GM23338 (cell line): ENCODE measurements around the gene CXCR5. TPM values are rescaled to one million over a fixed set of nuclear protein-coding genes. Genes with fewer than 3 reads are reported as not detected.

Source experiments
- ATAC-seq: fragments of 200-7000 bp; cut with Tn5 transposase; 3 replicates; pipeline ENCODE4 v1.9.1; 2020
- DNase-seq: peaks from one replicate; pipeline ENCODE4 v3.0.0-alpha.2; 2015; ENCODE audit warnings: low spot score
- H2AFZ ChIP-seq: fragments of 200-600 bp; sonication (generic); 2 replicates; pipeline ENCODE4 v1.8.0; 2016; ENCODE audit warnings: antibody characterized with exemption, mild to moderate bottlenecking, moderate library complexity
- H3F3A ChIP-seq: fragments of 200-600 bp; sonication (generic); replicated peaks from 2 replicates; pipeline ENCODE4 v1.8.0; 2017; ENCODE audit warnings: antibody characterized with exemption, mixed run types, low read depth
- H3K27ac ChIP-seq: fragments of 200-600 bp; sonication (generic); 2 replicates; pipeline ENCODE4 v1.6.1; 2016; ENCODE audit warnings: low read depth
- H3K27me3 ChIP-seq: fragments of 200-600 bp; sonication (generic); 2 replicates; pipeline ENCODE4 v1.8.0; 2016; ENCODE audit warnings: mild to moderate bottlenecking, mixed run types, moderate library complexity; ENCODE audit not compliant: insufficient read depth
- H3K36me3 ChIP-seq: fragments of 200-600 bp; sonication (generic); 2 replicates; pipeline ENCODE4 v1.8.0; 2016; ENCODE audit warnings: mild to moderate bottlenecking; ENCODE audit not compliant: insufficient read depth
- H3K4me1 ChIP-seq: fragments of 200-600 bp; sonication (generic); 2 replicates; pipeline ENCODE4 v1.8.0; 2016; ENCODE audit warnings: mild to moderate bottlenecking, moderate library complexity; ENCODE audit not compliant: insufficient read depth
- H3K4me2 ChIP-seq: fragments of 200-600 bp; sonication (generic); 2 replicates; pipeline ENCODE4 v1.7.1; 2017; ENCODE audit warnings: mixed run types
- H3K4me3 ChIP-seq: fragments of 200-600 bp; sonication (generic); 2 replicates; pipeline ENCODE4 v1.6.1; 2016; ENCODE audit warnings: mixed run types
- H3K79me2 ChIP-seq: fragments of 200-600 bp; sonication (generic); replicated peaks from 2 replicates; pipeline ENCODE4 v1.8.0; 2017; ENCODE audit warnings: mild to moderate bottlenecking; ENCODE audit not compliant: insufficient read depth
- H3K9me2 ChIP-seq: fragments of 200-600 bp; sonication (generic); 2 replicates; pipeline ENCODE4 v1.8.0; 2017; ENCODE audit not compliant: insufficient read depth
- H4K20me1 ChIP-seq: fragments of 200-600 bp; sonication (generic); replicated peaks from 2 replicates; pipeline ENCODE4 v1.8.0; 2017; ENCODE audit warnings: mild to moderate bottlenecking; ENCODE audit not compliant: insufficient read depth
- H3K27ac Mint-ChIP-seq: 2 replicates; pipeline ENCODE4 v1.8.0; 2020; ENCODE audit warnings: inconsistent platforms, mild to moderate bottlenecking, moderate library complexity, mixed read lengths
- H3K27me3 Mint-ChIP-seq: 3 replicates; pipeline ENCODE4 v1.8.0; 2022; ENCODE audit warnings: low read depth, mild to moderate bottlenecking, moderate library complexity, mixed read lengths, inconsistent platforms; ENCODE audit not compliant: insufficient read depth, poor library complexity
- H3K36me3 Mint-ChIP-seq: 3 replicates; pipeline ENCODE4 v1.8.0; 2021; ENCODE audit warnings: low read depth, mild to moderate bottlenecking, inconsistent platforms, moderate library complexity, mixed read lengths
- H3K4me1 Mint-ChIP-seq: 3 replicates; pipeline ENCODE4 v1.8.0; 2020; ENCODE audit warnings: mild to moderate bottlenecking, inconsistent platforms, mixed read lengths
- H3K4me3 Mint-ChIP-seq: 3 replicates; pipeline ENCODE4 v1.8.0; 2021; ENCODE audit warnings: moderate library complexity, mild to moderate bottlenecking, inconsistent platforms, mixed read lengths
- H3K9me3 Mint-ChIP-seq: 3 replicates; pipeline ENCODE4 v1.8.0; 2020; ENCODE audit warnings: moderate library complexity, mild to moderate bottlenecking, inconsistent platforms, mixed read lengths
- CREB1 ChIP-seq: fragments of 250-450 bp; sonication (Bioruptor Pico); IDR thresholded peaks from 2 replicates; pipeline ENCODE4 v1.5.0; 2020; ENCODE audit warnings: low read depth, mild to moderate bottlenecking, moderate library complexity
- EZH2 ChIP-seq: fragments of 200-600 bp; sonication (generic); IDR thresholded peaks from one replicate; pipeline ENCODE4 v1.8.0; 2017; ENCODE audit warnings: antibody characterized with exemption, mild to moderate bottlenecking, low read depth; ENCODE audit not compliant: unreplicated experiment
- EZH2phosphoT487 ChIP-seq: fragments of 200-600 bp; sonication (generic); IDR thresholded peaks from one replicate; pipeline ENCODE4 v1.8.1; 2018; ENCODE audit warnings: antibody characterized with exemption; ENCODE audit not compliant: unreplicated experiment
- JUNB ChIP-seq: IDR thresholded peaks from one replicate; pipeline ENCODE4 v1.6.1; 2016; ENCODE audit warnings: antibody characterized with exemption; ENCODE audit not compliant: unreplicated experiment
- STAT1 ChIP-seq: IDR thresholded peaks from one replicate; pipeline ENCODE4 v1.6.1; 2016; ENCODE audit warnings: antibody characterized with exemption; ENCODE audit not compliant: unreplicated experiment
- ZNF114 ChIP-seq: fragments of 250-450 bp; sonication (Bioruptor Pico); IDR thresholded peaks from 2 replicates; pipeline ENCODE4 v1.5.0; 2020; ENCODE audit warnings: mild to moderate bottlenecking, moderate library complexity
- ZNF331 ChIP-seq: fragments of 250-450 bp; sonication (Bioruptor Pico); IDR thresholded peaks from 2 replicates; pipeline ENCODE4 v1.5.0; 2020; ENCODE audit warnings: low read depth, mild to moderate bottlenecking, moderate library complexity
- polyA plus RNA-seq: library from polyadenylated mRNA; unstranded; fragments of >200 nt; fragmentation: Nextera tagmentation; extraction: Ambion mirVana; gene quantifications from 2 replicates; pipeline ENCODE4 v1.2.1, GENCODE V29; 2016
- total RNA-seq: library from RNA; depleted of rRNA; stranded (reverse); fragments of >200 nt; shearing (Covaris generic); gene quantifications from 2 replicates; pipeline ENCODE4 v1.2.3, GENCODE V29; 2014
- TF ChIP-seq, protein P1 (sequence below): IDR thresholded peaks from one replicate; pipeline ENCODE4 v1.6.1; 2018; ENCODE audit warnings: antibody characterized with exemption; ENCODE audit not compliant: unreplicated experiment
- TF ChIP-seq, protein P2 (sequence below): IDR thresholded peaks from 2 replicates; pipeline ENCODE4 v1.6.1; 2016; ENCODE audit warnings: antibody characterized with exemption
- TF ChIP-seq, protein P3 (sequence below): fragments of 250-450 bp; sonication (Bioruptor Pico); IDR thresholded peaks from 2 replicates; pipeline ENCODE4 v1.5.0; 2020; ENCODE audit warnings: mild to moderate bottlenecking, moderate library complexity
- TF ChIP-seq, protein P4 (sequence below), 2 experiments: fragments of 200-600 bp in 1 of 2; sonication (generic) in 1 of 2; conservative IDR thresholded peaks; 2 replicates each; pipeline versions ENCODE4 v1.5.1 to v1.6.1; 2016 to 2017; ENCODE audit warnings: antibody characterized with exemption in 2 of 2, low read depth in 2 of 2, mild to moderate bottlenecking in 2 of 2, moderate library complexity in 1 of 2

The CXCR5 gene
- total and polyA plus RNA-seq, 2 experiments from 2014 or later: 0.18 TPM; not detected in 1

DNA sequence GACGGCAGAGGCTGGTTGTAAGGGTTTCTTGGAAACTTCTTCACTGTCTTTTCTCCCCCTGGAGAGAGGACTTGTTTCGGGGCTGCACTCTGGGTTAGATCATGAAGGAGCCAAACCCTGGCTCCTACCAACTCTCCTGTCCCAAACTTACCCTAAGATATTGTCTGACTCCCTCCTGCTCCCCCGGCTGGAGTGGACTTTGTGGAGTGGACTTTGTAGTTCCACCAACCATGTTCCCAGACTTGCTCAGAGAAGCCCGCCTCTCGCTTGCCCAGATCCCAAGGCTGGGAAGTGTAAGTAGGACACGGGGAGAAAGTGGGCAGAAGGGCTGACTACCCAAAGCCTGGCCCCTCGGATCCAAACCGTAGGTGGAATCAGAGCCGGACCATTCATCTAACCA is 1.2 kb downstream of the CXCR5 start (continued):
- TF ChIP-seq, protein P1, sequence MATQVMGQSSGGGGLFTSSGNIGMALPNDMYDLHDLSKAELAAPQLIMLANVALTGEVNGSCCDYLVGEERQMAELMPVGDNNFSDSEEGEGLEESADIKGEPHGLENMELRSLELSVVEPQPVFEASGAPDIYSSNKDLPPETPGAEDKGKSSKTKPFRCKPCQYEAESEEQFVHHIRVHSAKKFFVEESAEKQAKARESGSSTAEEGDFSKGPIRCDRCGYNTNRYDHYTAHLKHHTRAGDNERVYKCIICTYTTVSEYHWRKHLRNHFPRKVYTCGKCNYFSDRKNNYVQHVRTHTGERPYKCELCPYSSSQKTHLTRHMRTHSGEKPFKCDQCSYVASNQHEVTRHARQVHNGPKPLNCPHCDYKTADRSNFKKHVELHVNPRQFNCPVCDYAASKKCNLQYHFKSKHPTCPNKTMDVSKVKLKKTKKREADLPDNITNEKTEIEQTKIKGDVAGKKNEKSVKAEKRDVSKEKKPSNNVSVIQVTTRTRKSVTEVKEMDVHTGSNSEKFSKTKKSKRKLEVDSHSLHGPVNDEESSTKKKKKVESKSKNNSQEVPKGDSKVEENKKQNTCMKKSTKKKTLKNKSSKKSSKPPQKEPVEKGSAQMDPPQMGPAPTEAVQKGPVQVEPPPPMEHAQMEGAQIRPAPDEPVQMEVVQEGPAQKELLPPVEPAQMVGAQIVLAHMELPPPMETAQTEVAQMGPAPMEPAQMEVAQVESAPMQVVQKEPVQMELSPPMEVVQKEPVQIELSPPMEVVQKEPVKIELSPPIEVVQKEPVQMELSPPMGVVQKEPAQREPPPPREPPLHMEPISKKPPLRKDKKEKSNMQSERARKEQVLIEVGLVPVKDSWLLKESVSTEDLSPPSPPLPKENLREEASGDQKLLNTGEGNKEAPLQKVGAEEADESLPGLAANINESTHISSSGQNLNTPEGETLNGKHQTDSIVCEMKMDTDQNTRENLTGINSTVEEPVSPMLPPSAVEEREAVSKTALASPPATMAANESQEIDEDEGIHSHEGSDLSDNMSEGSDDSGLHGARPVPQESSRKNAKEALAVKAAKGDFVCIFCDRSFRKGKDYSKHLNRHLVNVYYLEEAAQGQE: no peak
- TF ChIP-seq, protein P2, sequence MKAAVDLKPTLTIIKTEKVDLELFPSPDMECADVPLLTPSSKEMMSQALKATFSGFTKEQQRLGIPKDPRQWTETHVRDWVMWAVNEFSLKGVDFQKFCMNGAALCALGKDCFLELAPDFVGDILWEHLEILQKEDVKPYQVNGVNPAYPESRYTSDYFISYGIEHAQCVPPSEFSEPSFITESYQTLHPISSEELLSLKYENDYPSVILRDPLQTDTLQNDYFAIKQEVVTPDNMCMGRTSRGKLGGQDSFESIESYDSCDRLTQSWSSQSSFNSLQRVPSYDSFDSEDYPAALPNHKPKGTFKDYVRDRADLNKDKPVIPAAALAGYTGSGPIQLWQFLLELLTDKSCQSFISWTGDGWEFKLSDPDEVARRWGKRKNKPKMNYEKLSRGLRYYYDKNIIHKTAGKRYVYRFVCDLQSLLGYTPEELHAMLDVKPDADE: no peak
- TF ChIP-seq EZH2phosphoT487: no peak
- TF ChIP-seq EZH2: no peak
- no peak for TF ChIP-seq ZNF331

DNA sequence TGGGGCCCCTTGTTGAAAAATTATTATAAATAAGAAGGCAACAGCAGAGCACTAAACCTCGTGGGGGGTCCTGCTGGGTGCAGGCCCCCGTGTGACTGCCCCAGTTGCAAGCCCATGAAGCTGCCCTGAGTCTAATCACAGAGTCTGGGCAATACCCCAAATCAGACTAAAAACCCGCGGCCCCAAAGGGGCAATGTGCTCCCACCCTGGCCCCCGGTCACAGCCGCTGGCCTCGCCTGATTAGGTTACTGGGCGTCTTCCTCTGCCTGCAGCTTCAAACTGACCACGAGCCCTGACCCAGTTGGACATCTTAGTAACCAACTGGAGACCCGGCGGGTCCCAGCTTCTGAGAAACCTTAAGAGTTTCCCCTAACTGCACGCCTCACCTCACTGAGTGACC is 1.6 kb downstream of the CXCR5 start:
- no peak overlapping the region for H3K4me2 ChIP-seq
- H3K79me2 ChIP-seq: no peaks in the 10 kb centered on the region
- no peak overlapping the region for H2AFZ ChIP-seq
- peaks cover 23% of the 10 kb centered on the region for H3K27me3 Mint-ChIP-seq
- H3K9me3 Mint-ChIP-seq: no peaks in the 10 kb centered on the region; the same call in 2 of the 3 replicates
- no peak overlapping the region for H3K4me3 ChIP-seq
- H3K9me2 ChIP-seq: no peaks in the 10 kb centered on the region
- H4K20me1 ChIP-seq: no peaks in the 10 kb centered on the region
- H3K27ac ChIP-seq: no peak overlapping the region
- no peaks in the 10 kb centered on the region for H3K36me3 ChIP-seq
- ATAC-seq: no peak
- peaks cover 29% of the 10 kb centered on the region for H3K4me1 Mint-ChIP-seq
- H3K27ac Mint-ChIP-seq: no peak overlapping the region
- H3K4me1 ChIP-seq: peaks cover 6% of the 10 kb centered on the region
- no peak for DNase-seq
- H3K4me3 Mint-ChIP-seq: no peak overlapping the region
- H3K36me3 Mint-ChIP-seq: no peaks in the 10 kb centered on the region
- H3K27me3 ChIP-seq: no peaks in the 10 kb centered on the region
- H3F3A ChIP-seq: 0 out of 2 replicates have a peak, but pooled peaks cover 3% of the 10 kb centered on the region
- TF ChIP-seq, protein P3, sequence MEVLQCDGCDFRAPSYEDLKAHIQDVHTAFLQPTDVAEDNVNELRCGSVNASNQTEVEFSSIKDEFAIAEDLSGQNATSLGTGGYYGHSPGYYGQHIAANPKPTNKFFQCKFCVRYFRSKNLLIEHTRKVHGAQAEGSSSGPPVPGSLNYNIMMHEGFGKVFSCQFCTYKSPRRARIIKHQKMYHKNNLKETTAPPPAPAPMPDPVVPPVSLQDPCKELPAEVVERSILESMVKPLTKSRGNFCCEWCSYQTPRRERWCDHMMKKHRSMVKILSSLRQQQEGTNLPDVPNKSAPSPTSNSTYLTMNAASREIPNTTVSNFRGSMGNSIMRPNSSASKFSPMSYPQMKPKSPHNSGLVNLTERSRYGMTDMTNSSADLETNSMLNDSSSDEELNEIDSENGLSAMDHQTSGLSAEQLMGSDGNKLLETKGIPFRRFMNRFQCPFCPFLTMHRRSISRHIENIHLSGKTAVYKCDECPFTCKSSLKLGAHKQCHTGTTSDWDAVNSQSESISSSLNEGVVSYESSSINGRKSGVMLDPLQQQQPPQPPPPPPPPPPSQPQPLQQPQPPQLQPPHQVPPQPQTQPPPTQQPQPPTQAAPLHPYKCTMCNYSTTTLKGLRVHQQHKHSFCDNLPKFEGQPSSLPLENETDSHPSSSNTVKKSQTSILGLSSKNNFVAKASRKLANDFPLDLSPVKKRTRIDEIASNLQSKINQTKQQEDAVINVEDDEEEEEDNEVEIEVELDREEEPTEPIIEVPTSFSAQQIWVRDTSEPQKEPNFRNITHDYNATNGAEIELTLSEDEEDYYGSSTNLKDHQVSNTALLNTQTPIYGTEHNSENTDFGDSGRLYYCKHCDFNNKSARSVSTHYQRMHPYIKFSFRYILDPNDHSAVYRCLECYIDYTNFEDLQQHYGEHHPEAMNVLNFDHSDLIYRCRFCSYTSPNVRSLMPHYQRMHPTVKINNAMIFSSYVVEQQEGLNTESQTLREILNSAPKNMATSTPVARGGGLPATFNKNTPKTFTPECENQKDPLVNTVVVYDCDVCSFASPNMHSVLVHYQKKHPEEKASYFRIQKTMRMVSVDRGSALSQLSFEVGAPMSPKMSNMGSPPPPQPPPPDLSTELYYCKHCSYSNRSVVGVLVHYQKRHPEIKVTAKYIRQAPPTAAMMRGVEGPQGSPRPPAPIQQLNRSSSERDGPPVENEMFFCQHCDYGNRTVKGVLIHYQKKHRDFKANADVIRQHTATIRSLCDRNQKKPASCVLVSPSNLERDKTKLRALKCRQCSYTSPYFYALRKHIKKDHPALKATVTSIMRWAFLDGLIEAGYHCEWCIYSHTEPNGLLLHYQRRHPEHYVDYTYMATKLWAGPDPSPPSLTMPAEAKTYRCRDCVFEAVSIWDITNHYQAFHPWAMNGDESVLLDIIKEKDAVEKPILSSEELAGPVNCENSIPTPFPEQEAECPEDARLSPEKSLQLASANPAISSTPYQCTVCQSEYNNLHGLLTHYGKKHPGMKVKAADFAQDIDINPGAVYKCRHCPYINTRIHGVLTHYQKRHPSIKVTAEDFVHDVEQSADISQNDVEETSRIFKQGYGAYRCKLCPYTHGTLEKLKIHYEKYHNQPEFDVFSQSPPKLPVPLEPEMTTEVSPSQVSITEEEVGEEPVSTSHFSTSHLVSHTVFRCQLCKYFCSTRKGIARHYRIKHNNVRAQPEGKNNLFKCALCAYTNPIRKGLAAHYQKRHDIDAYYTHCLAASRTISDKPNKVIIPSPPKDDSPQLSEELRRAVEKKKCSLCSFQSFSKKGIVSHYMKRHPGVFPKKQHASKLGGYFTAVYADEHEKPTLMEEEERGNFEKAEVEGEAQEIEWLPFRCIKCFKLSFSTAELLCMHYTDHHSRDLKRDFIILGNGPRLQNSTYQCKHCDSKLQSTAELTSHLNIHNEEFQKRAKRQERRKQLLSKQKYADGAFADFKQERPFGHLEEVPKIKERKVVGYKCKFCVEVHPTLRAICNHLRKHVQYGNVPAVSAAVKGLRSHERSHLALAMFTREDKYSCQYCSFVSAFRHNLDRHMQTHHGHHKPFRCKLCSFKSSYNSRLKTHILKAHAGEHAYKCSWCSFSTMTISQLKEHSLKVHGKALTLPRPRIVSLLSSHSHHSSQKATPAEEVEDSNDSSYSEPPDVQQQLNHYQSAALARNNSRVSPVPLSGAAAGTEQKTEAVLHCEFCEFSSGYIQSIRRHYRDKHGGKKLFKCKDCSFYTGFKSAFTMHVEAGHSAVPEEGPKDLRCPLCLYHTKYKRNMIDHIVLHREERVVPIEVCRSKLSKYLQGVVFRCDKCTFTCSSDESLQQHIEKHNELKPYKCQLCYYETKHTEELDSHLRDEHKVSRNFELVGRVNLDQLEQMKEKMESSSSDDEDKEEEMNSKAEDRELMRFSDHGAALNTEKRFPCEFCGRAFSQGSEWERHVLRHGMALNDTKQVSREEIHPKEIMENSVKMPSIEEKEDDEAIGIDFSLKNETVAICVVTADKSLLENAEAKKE: no peak
- TF ChIP-seq JUNB (no peak), ZNF114 (CRISPR knock-in tag) (no peak), CREB1 (CRISPR knock-in tag) (no peak), EZH2phosphoT487 (no peak), ZNF331 (no peak), EZH2 (no peak), STAT1 (no peak)
- TF ChIP-seq, protein P2: no peak
- TF ChIP-seq, protein P4, sequence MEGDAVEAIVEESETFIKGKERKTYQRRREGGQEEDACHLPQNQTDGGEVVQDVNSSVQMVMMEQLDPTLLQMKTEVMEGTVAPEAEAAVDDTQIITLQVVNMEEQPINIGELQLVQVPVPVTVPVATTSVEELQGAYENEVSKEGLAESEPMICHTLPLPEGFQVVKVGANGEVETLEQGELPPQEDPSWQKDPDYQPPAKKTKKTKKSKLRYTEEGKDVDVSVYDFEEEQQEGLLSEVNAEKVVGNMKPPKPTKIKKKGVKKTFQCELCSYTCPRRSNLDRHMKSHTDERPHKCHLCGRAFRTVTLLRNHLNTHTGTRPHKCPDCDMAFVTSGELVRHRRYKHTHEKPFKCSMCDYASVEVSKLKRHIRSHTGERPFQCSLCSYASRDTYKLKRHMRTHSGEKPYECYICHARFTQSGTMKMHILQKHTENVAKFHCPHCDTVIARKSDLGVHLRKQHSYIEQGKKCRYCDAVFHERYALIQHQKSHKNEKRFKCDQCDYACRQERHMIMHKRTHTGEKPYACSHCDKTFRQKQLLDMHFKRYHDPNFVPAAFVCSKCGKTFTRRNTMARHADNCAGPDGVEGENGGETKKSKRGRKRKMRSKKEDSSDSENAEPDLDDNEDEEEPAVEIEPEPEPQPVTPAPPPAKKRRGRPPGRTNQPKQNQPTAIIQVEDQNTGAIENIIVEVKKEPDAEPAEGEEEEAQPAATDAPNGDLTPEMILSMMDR (conservative IDR thresholded peaks at IDR 0.05; ENCODE audit: low read depth in 2 of 2): no peak
